Right lobe of liver (tissue), 4 donors: ENCODE results near the gene XAB2.

Experiments
- CTCF ChIP-seq, 4 donors: fragments of 200-600 bp in 3 of 4; fragments of 450-650 bp in 1 of 4; IDR thresholded peaks; one replicate each; pipeline versions ENCODE4 v1.5.1 to v1.8.0; 2016 to 2022; ENCODE audit warnings: antibody characterized with exemption in 4 of 4, mild to moderate bottlenecking in 2 of 4
- POLR2A ChIP-seq: fragments of 450-650 bp; IDR thresholded peaks from one replicate; pipeline ENCODE4 v1.6.1; 2017; ENCODE audit warnings: antibody characterized with exemption, mild to moderate bottlenecking
- donor health status: DM: no; HTN: no; CAD: no.
- donor health status: DM: no; HTN: no; CAD: no.
- donor health status: DM: no; HTN: yes; CAD: no.

- TF ChIP-seq CTCF (IDR thresholded peaks at IDR 0.05) (no peak), POLR2A (no peak)
Measured at GRCh38 chr19:7590256-7590655, 39.1 kb downstream of the XAB2 start.
